GM21423 (cell line): ENCODE results near the gene ABHD12B.
A peak's percentile ranks its signal among the peaks of the same experiment; 100 is the strongest.

Experiments
- ATAC-seq: cut with Tn5 transposase; IDR thresholded peaks from one replicate; pipeline ENCODE4 v1.9.1; 2021; ENCODE audit warnings: mild to moderate bottlenecking, moderate library complexity; ENCODE audit not compliant: unreplicated experiment

The ABHD12B gene, protein sequence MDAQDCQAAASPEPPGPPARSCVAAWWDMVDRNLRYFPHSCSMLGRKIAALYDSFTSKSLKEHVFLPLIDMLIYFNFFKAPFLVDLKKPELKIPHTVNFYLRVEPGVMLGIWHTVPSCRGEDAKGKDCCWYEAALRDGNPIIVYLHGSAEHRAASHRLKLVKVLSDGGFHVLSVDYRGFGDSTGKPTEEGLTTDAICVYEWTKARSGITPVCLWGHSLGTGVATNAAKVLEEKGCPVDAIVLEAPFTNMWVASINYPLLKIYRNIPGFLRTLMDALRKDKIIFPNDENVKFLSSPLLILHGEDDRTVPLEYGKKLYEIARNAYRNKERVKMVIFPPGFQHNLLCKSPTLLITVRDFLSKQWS

DNA sequence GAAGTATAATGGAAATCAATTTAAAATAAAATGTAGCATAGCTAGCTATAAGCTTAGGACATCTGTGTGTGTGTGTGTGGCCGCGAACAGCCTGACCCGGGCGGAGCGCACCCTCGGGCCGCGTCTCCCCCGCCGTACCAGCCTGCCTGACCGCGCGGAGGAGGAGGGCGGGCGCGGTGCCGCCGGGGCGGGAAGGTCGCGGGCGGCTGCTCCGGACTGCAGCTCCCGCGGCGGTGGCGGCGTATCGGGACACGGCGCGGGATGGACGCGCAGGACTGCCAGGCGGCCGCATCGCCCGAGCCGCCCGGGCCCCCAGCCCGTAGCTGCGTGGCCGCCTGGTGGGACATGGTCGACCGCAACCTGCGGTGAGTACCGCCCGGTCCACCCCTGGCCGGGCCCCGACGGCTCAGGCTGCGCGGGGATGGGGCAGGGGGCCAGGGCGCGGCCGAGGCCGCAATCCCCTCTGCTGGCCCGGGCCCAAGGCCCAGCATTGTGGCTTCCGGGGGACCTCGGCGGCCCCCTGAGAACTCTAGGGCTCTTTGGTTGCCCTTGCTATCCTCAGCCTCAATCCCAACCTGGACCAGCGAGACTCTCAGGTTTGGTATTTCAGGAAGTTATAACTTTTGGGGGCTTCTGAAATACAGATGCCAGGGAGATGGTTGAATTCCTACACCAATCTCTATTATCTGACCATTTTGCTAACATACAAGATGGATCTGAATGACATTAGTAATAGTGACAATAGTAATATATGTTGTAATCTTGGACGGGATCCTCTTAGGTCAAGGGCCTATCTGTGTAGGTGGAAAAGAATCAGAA lies at the start of gene ABHD12B:
TSS of gene ABHD12B (plus strand) at position 140 of the 819 bp plus-strand sequence. CDS start at position 262, 122 bp downstream.
- no peak for ATAC-seq

DNA sequence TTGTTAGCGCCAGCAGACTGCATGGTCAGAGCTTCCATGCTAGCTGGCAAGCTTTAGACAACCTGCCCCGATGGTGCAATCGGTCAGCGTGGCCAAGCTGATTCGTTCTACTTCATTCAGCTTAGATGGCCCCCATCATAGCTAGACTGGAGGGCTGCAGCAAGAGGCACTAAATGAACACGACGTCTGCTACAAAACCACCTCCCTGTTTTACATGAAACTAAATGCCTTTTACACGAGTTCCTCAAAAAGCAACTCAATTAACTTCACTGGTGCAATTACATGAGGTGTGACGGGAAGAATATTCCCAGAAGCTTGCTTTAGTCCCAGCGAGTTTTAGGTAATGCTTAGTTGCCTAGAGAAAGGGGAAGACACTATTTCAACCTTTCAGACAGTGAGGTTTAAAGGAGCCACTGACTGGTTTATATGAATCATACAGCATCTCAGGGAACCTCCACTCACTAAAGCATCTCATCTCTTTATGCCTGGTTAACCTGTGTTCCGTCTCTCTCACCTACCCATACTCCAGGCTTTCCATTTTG lies 49.3 kb upstream of the ABHD12B start:
- no peak for ATAC-seq

DNA sequence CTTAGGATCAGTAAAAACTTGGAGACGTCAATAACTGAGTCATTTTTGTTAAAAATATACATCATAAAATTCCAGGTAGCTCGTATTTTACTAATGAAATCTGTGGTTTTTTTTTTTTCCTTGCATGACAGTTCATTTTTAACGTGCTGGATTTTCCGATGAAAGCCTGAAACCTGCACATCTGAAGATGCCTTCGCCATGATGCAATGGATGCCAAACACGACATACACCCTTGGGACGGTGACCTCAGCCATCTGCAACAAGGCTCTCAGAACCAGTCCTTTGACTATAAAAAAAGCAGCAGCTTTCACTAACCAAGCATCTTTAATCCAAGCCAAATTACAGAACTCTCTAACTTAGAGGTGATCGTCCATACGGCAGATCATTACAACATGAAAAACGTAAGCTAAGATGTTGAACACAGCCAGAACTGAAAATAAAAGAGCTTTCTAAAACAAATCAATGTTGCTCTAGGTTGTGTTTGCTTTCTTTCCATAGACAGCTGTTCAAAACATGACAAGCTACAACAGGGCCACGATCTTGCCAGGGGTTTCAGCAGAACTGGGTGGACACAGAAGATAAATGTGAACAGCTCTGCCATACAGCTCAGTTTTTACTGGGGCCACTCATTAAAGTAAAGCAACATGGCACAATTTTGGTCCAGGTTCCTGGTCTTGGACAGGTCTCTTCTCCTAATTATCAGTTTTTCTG lies 48.6 kb upstream of the ABHD12B start:
- ATAC-seq: peak; percentile 15

DNA sequence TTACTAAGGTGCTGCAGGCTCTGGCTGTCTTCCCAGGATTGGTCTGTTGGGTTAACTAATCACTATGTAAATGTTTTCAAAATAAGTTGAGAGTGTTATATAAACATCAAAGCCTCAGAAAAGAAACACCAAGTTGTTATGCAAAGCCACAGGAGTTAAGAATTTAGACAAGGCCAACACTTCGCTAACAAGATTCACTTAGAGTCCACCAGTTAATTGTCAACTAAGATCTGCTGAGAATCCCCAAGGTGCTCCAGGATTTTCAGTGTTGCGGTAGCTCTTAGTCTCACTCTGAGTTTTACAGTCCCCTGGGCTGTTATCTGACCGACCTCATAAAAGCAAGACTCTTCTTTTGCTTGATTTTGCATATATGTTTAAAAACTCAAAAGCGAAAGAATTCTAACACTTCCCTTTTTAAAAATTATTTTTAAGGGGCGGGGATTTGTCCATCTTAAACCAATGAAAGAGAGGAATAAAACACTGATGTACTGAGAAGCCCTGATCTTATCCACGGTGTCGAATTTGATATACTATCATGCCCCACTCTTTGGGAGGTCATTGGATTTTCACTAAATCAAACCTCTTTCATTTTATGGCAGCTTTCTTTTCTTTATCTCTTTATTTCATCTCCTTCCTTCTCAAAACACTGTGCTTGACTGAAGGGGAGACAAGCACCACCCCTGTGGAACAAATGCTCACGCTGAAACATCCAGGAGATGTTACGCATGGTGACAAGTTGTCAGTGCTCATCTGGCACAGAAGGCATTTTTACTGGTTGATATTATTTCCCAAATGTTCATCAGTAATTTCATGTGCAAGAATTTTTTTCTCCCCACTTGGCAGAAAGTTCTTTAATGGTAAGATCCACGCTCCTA lies 47.9 kb upstream of the ABHD12B start:
- peak; percentile 76 for ATAC-seq

DNA sequence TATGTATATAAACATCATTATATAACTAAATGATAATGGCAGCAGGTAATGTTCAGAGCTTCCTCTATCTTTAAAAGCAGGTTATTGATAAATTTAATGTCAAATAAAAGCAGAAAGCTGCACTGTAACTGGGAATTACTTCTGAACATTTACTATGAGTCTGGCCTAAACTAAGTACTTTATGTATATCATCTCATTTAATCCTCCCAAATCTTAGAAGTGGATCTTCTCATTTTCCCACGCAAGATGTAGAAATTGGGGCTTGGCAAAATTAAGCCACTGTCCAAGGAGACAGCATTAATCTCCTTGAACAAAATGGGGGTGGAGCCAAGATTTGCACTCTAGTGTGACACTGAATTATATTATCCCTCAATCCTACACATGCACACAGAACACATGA lies 46.5 kb upstream of the ABHD12B start:
- ATAC-seq: no peak

DNA sequence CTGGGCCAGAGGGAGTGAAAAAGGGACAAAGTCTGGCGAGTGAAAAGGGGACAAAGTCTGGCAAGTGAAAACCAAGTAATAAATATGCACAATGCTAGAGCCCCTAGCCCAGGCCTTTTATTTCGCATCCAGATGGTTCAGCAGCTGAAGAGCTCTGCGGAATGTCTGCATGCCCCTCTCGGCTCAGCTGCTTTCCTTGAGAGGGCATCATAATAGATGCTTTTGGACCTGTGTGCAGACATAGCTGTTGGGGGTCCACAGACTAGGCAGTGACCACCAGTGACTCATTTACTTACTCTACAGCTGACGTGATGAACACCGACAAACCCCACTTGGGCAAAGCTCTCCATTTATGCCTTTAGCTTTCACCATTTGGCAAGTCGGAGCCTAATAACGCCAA lies 45.2 kb upstream of the ABHD12B start:
- no peak for ATAC-seq

DNA sequence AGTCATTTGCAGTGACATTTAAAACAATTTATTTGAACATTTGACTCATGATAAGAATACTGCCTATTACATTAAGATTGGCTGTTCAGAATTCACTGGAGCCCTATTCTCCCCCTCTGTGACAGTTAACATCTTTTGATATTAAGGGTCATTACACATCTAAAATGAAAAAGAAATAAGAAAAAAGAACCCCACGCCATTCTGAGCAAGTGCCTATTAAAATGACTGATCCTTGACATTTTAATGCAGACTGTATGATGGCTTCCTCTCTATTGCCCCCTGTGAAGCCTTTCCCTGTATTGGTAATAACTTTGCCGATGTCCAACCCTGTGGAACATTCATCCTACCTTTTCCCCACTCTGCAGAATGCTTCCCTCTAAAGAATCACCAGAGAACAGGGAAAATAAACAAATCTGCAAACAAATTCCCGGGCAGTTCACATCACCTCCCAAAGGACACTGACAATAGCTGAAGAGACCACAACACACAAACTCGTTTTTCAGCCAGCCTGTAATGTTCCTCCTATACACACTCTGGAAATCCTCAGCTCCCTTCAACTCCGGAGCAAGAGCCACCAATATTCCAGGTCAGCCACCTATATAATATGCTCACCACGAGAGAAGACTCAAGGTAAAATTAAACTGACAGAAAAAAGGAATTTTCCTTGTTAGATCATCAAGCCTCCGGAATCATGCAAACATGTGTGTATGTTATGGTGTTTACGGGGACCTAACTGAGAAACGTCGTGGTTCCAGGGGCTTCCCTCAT lies 42.9 kb upstream of the ABHD12B start:
- ATAC-seq: no peak

DNA sequence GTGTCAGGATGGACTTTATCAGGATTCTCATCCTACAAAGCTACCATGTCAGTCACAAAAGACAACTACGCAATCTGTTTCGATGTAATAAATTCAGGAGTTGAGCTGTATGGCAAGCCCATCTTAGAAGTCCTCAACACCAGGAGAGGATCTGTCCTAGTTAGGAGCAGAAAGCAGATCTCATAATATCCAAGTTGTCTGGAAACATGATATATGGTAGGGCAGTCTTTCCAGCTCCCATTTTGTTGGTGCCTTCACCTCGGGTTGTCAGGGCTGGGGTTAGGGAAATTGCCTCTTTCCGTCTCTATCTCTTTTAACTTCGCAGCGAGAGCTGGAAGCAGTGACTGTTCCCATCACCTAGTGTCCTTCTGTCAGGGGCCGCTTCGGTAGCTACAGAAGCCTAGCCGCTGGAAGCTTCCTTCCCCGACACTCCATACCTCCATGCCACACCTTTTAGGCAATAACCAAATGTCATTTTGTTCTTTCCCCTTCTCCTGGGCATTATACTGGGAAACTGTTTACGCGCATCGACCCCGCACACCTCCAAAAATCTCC lies 42.3 kb upstream of the ABHD12B start:
- ATAC-seq: no peak

DNA sequence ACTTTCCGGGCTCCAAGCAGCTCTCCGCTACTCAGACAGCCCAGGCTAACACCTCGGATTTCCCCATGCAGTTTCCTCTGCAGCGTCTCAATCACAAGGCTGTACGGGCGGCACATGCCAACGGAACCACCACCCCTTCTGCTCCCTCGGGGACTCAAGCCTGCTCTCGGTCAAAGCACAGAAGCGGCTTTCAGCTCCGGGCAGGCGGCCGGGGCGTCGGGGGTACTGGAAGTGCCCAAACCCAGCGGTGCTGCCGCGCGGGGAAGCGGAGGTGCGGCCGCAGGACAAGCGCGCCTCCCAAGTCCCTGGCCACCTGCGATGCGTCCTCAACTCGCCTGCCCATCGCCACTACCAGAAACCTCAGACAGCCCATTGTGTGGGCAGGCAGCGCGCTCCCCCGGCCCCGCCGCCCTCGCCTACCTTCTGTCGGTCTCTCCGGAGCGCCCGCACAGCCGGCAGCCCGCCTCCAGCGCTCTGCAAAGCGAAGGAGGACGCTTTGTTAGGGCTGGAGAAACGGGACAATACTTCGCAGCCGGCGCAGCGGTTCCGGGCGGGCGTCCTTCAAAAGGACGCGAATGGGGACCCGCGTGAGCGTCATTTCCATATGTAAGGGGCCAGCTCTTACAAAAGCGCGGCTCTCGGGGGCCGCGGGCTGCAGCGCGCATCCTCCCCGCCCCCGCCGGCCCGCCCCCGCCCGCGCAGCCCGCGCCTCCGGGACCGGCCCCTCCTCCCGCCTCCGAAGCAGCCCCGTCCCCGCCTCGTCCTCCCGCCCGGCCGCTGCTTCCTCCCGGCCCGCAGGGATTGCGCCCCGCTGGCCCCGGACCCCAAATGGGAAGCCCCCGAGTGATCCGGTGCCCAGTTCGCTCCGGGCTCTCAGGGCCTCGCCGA lies 41.6 kb upstream of the ABHD12B start:
- ATAC-seq: peak; percentile 30

DNA sequence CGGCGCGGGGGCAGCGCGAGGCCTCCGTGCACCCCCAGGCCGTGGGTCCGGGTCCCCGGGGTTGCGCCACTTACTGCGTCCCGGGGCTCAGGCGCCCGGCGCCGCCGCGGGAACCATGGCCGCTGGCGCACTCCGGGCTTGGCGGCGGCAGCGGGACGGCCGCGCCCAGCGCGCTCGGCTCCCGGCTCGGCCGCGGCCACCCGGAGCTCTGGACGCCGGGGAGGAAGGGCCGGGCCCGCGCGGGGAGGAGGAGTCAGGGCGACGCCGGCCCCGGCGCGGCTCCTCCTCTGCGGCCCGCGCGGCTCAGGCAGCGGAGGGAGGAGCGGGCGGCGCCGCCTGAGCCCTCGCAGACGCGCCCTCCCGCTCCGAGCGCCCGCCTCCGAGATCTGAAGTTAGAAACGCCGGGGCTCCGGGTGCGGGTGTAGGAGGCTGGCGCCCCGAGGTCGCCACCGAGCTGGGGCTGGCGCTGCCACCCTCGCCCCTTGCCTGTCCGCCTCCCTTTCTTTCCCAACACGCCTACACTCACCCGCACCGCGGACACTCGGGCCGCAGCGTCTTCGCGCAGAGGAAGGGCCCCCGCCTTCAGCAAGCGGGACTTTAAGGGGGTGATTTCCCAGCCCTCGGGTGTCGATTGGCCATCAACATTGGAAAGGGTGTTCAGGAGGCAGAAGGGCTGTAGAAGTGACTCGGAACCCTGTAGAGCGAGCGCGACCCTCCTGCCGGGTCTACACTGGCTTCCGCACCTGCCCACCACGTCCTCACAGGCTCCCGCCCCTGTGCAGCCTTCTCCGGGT lies 40.7 kb upstream of the ABHD12B start, which contains the start of gene NIN:
TSS of gene NIN (minus strand) at position 231 of the 794 bp plus-strand sequence. CDS start 9,106 bp downstream, outside the sequence.
- peak; percentile 77 for ATAC-seq

DNA sequence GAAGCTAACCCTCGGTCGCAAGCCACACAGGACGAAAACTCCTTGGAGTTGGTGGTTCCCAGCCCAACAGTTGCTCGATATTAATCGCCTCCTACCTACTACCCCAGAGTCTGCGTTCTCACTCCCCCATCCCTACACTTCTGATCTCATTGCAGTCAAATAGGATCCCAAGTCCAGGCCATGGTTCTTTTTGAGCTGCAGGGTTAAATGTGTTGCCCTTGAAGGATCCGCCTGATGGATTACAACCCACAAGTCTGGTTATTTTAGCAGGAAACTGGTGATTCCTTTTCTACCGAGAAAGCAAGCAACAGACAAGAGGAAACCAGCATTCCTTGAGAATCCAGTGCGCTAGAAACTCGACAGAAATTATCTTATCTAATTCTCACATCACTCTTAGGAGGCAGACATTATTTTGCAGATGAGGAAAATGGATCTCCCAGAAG lies 40.1 kb upstream of the ABHD12B start:
- no peak for ATAC-seq

DNA sequence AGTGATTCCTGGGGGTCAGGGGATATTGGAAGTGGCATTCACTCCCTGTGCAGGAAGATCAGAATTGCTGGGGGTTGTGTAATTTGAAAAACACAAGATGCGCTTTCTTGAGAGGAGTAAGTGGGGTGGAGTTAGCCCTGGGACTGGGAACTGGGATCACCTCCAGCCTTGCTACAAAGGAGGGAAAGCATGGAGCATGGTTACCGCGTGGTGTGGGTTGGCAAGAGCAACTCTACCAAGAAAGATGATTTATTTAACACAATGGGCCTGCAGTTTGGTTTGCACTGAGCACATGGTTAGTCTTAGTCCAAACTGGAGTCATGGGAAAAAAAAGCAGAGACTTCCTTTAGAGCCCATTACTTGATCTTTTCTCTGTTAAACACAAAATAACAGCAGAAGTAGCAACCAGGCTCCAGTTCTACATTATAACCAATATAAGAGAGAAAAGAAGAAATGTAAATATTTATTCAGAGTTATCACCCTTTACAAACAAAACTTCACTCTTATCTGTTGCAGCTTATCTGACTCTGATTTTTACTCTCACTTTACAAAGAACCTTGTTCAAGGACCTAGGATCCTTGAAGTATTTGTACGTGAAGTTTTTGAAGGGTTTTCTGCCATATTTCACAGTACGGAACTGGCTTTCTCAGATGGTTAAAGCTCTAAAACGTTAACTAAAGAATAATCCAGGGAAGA lies 38.8 kb upstream of the ABHD12B start:
- no peak for ATAC-seq

DNA sequence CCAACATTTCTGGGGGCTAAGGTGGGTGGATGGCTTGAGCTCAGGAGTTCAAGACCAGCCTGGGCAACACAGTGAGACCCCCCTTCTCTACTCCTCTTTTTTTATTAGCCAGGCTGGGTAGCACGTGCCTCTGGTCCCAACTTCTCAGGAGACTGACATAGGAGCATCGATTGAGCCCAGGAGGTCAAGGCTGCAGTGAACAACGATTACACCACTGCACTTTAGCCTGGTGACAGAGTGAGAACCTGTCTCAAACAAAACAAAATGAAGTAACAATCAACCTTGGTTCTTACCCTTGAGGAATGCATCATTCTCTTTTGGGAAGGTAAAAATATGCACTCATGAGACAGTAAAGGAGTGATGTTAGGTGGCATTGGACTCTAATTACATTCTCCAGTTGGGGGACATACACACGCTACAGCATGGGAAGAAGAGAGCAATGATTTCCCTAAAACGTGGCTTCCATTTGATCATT lies 37.0 kb upstream of the ABHD12B start:
- no peak for ATAC-seq

DNA sequence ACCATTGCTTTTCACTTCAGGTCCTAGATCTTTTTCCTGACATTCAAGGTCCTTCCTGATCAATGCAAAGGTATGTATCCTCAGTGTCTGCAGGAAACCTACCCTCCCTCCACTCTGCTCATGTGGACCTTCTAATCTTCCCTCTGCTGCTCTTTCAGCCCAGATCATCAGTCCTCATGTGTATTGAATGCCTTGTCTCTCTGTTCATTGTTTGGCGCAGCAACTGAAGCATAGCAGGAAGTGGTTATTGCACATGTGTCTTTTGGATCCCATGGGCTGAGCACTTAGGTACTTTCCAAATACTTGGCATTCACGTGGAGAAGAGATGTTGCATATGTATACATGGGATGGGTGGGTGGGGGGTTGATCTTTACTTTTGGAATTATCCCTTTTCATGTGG lies 36.6 kb upstream of the ABHD12B start:
- peak; percentile 25 for ATAC-seq

DNA sequence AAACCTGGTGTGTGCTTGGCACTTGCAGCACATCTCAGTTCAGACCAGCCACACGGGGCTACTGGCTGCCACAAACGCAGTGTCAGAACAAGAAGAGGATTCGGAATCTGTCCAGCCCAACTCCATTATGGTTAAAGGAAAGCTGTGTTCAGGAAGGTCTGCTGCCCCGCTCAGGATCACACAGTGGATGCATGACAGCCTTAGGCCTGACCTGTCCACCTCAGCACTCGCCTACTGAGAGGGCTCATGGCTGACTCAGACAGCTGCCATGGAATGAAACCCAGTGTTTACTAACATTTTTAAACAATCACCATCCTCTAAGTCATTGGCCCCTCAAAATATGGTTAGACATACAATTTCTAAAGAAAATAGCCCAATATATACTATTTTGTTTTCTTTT lies 35.3 kb upstream of the ABHD12B start:
- ATAC-seq: no peak

DNA sequence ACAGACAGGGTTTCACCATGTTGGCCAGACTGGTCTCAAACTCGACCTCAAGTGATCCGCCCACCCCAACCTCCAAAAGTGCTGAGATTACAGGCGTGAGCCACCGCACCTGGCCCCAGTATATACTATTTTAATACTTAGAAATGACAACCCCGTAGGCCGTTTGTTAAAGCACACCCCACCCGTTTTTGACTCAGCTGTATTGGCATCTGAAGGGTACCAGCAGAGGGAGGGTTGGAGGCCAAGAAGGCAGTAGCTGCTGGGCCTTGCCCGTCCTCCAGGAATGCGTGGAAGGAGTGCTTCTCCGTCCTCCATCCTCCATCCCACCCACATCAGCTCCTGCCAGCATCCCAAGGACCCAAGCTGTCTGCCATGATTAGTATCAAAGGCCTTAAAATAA lies 34.6 kb upstream of the ABHD12B start:
- ATAC-seq: no peak
